H1 (cell line): Measurements from ENCODE around the gene USP20.

ENCODE experiments used
- BACH1 ChIP-seq: IDR thresholded peaks from 2 replicates; pipeline ENCODE4 v1.6.1; 2012; ENCODE audit warnings: low read length, improper control_type of control experiment
- GTF2F1 ChIP-seq: IDR thresholded peaks from 2 replicates; pipeline ENCODE4 v1.6.1; 2012; ENCODE audit warnings: low read depth, low read length, improper control_type of control experiment, borderline replicate concordance
- HDAC6 ChIP-seq: IDR thresholded peaks from one replicate; pipeline ENCODE4 v1.7.1; 2012; ENCODE audit warnings: low read depth, mild to moderate bottlenecking, inconsistent platforms, low read length, moderate library complexity
- RAD21 ChIP-seq, 2 experiments: IDR thresholded peaks in 1 of 2; conservative IDR thresholded peaks in 1 of 2; 2 replicates each; pipeline ENCODE4 v1.6.1; 2011; ENCODE audit warnings: low read depth in 2 of 2, low read length in 2 of 2, improper control_type of control experiment in 1 of 2, inconsistent platforms in 1 of 2, mild to moderate bottlenecking in 1 of 2, moderate library complexity in 1 of 2
- SP1 ChIP-seq: IDR thresholded peaks from 2 replicates; pipeline ENCODE4 v1.6.1; 2011; ENCODE audit warnings: low read depth, low read length
- TF ChIP-seq, protein P1 (sequence below), 3 experiments: IDR thresholded peaks; 1 replicate in 2 of 3; 2 replicates in 1 of 3; pipeline versions ENCODE4 v1.5.1 to v1.6.1; 2011; ENCODE audit warnings: low read length in 3 of 3, mild to moderate bottlenecking in 3 of 3, inconsistent platforms in 2 of 3, low read depth in 1 of 3, moderate library complexity in 1 of 3; ENCODE audit not compliant: insufficient read depth in 1 of 3; ENCODE audit errors: control extremely low read depth in 1 of 3

DNA sequence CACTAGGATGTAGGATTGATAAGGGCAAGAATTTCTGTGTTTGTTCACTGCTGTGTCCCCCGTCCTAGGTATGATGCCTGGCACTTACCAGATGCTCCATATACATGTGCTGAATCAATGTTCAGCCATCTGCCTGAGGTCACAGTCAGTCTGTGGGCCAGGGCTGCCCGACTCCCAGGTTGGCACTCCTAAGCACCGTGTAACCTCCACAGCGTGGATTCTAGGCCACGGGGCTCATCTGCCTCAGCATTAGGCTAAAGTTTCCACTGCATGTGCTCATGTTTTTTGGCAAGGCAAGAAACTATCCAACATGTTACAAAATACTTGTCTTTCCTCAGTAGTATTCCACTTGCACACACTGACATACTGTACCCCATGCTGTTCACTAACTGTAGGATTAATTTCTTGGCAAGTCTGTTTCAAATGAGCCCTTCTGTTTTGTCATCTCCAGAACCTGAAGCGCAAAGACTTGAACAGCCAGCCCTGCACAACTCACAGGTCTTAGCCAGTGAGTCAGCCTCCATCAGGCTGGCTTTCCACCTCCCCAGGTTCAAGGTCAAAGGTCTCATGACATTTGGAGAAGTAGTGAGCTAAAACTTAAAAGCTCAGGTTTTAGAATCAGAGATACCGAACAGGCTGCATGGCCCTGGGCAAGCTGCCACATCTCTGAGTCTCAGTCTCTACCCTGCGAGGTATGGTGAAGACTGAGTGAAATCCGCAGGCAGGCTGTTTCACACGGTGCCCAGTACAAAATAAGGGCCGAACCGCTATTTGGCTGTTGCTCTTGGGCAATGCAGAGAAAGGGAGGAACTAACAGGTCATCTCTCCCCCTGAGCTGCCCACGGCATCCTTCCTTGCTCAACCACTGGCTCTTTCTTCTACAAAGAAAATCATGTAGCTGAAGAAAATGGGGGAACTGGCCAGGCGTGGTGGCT lies 18.5 kb upstream of the USP20 start:
- TF ChIP-seq HDAC6 (no peak), BACH1 (no peak), RAD21 (IDR thresholded peaks at IDR 0.05 in 1 of 2, conservative IDR thresholded peaks at IDR 0.05 in 1 of 2; ENCODE audit: low read depth in 2 of 2, low read length in 2 of 2) (no peak), GTF2F1 (no peak), SP1 (no peak)
- TF ChIP-seq, protein P1, sequence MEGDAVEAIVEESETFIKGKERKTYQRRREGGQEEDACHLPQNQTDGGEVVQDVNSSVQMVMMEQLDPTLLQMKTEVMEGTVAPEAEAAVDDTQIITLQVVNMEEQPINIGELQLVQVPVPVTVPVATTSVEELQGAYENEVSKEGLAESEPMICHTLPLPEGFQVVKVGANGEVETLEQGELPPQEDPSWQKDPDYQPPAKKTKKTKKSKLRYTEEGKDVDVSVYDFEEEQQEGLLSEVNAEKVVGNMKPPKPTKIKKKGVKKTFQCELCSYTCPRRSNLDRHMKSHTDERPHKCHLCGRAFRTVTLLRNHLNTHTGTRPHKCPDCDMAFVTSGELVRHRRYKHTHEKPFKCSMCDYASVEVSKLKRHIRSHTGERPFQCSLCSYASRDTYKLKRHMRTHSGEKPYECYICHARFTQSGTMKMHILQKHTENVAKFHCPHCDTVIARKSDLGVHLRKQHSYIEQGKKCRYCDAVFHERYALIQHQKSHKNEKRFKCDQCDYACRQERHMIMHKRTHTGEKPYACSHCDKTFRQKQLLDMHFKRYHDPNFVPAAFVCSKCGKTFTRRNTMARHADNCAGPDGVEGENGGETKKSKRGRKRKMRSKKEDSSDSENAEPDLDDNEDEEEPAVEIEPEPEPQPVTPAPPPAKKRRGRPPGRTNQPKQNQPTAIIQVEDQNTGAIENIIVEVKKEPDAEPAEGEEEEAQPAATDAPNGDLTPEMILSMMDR (IDR thresholded peaks at IDR 0.05; ENCODE audit: control extremely low read depth in 1 of 3, insufficient read depth in 1 of 3, low read depth in 1 of 3, low read length in 3 of 3): no peak
